H9 (cell line): ENCODE data around the gene THEM5. TPM values are rescaled to one million over a fixed set of nuclear protein-coding genes. Genes with fewer than 3 reads are reported as not detected.

Experiments used
- DNase-seq: peaks from one replicate; pipeline ENCODE4 v3.0.0-alpha.2; 2017
- H2AFZ ChIP-seq: one replicate; pipeline ENCODE4 v1.6.1; 2013; ENCODE audit warnings: mild to moderate bottlenecking, low read length, control low read depth, moderate library complexity
- H2AK5ac ChIP-seq: 2 replicates; pipeline ENCODE4 v1.6.1; 2013; ENCODE audit warnings: low read length, control low read depth, mixed read lengths; ENCODE audit not compliant: insufficient read length
- H2BK120ac ChIP-seq: one replicate; pipeline ENCODE4 v1.6.1; 2013; ENCODE audit warnings: low read depth, mild to moderate bottlenecking, low read length, control low read depth, inconsistent platforms; ENCODE audit not compliant: poor library complexity, severe bottlenecking
- H2BK12ac ChIP-seq: 2 replicates; pipeline ENCODE4 v1.6.1; 2013; ENCODE audit warnings: low read length, control low read depth, mixed read lengths, low read depth; ENCODE audit not compliant: insufficient read length
- H2BK15ac ChIP-seq: 2 replicates; pipeline ENCODE4 v1.6.1; 2013; ENCODE audit warnings: low read depth, low read length, control low read depth
- H2BK20ac ChIP-seq: one replicate; pipeline ENCODE4 v1.6.1; 2013; ENCODE audit warnings: low read depth, mild to moderate bottlenecking, low read length, control low read depth, inconsistent platforms; ENCODE audit not compliant: poor library complexity, severe bottlenecking
- H2BK5ac ChIP-seq: 2 replicates; pipeline ENCODE4 v1.6.1; 2013; ENCODE audit warnings: low read length, control low read depth, mixed read lengths; ENCODE audit not compliant: insufficient read length
- H3K14ac ChIP-seq: 2 replicates; pipeline ENCODE4 v1.6.1; 2013; ENCODE audit warnings: low read length, control low read depth; ENCODE audit not compliant: insufficient read depth
- H3K18ac ChIP-seq: 2 replicates; pipeline ENCODE4 v1.6.1; 2013; ENCODE audit warnings: low read depth, mild to moderate bottlenecking, mixed read lengths, low read length, control low read depth; ENCODE audit not compliant: insufficient read length
- H3K23ac ChIP-seq: 2 replicates; pipeline ENCODE4 v1.6.1; 2013; ENCODE audit warnings: low read length, control low read depth, mixed read lengths, low read depth; ENCODE audit not compliant: insufficient read length
- H3K23me2 ChIP-seq: 2 replicates; pipeline ENCODE4 v1.6.1; 2013; ENCODE audit warnings: low read depth, mild to moderate bottlenecking, mixed read lengths, low read length, control low read depth; ENCODE audit not compliant: insufficient read length, poor library complexity, severe bottlenecking
- H3K27ac ChIP-seq: 2 replicates; pipeline ENCODE4 v1.5.1; 2013; ENCODE audit warnings: low read length, control low read depth, mixed read lengths, low read depth; ENCODE audit not compliant: insufficient read length
- H3K27me3 ChIP-seq: 2 replicates; pipeline ENCODE4 v1.6.1; 2013; ENCODE audit warnings: low read length, control low read depth, inconsistent platforms; ENCODE audit not compliant: insufficient read depth
- H3K4ac ChIP-seq: 2 replicates; pipeline ENCODE4 v1.6.1; 2013; ENCODE audit warnings: low read depth, mild to moderate bottlenecking, control low read depth, inconsistent platforms, low read length, moderate library complexity
- H3K4me1 ChIP-seq: 2 replicates; pipeline ENCODE4 v1.6.1; 2013; ENCODE audit warnings: low read length, control low read depth, inconsistent platforms; ENCODE audit not compliant: insufficient read depth
- H3K4me2 ChIP-seq: 2 replicates; pipeline ENCODE4 v1.6.1; 2013; ENCODE audit warnings: low read length, control low read depth, mixed read lengths; ENCODE audit not compliant: insufficient read length, insufficient read depth
- H3K56ac ChIP-seq: 2 replicates; pipeline ENCODE4 v1.6.1; 2013; ENCODE audit warnings: low read depth, mild to moderate bottlenecking, mixed read lengths, low read length, control low read depth; ENCODE audit not compliant: insufficient read length
- H3K79me1 ChIP-seq: 2 replicates; pipeline ENCODE4 v1.6.1; 2013; ENCODE audit warnings: low read depth, mild to moderate bottlenecking, moderate library complexity, low read length, control low read depth, inconsistent platforms; ENCODE audit not compliant: insufficient read depth, poor library complexity, severe bottlenecking
- H3K79me2 ChIP-seq: 2 replicates; pipeline ENCODE4 v1.6.1; 2013; ENCODE audit warnings: low read length, control low read depth, inconsistent platforms; ENCODE audit not compliant: insufficient read depth
- H3K9ac ChIP-seq: 2 replicates; pipeline ENCODE4 v1.6.1; 2013; ENCODE audit warnings: low read length, control low read depth, mixed read lengths; ENCODE audit not compliant: insufficient read length; ENCODE audit errors: extremely low read depth
- H3K9me3 ChIP-seq: one replicate; pipeline ENCODE4 v1.6.1; 2013; ENCODE audit warnings: low read depth, low read length, inconsistent platforms; ENCODE audit not compliant: control insufficient read depth
- H3T11ph ChIP-seq: one replicate; pipeline ENCODE4 v1.6.1; 2013; ENCODE audit warnings: mild to moderate bottlenecking, low read length, control low read depth, inconsistent platforms
- H4K20me1 ChIP-seq: one replicate; pipeline ENCODE4 v1.6.1; 2013; ENCODE audit not compliant: control insufficient read depth, insufficient read length, insufficient read depth
- H4K5ac ChIP-seq: 2 replicates; pipeline ENCODE4 v1.6.1; 2013; ENCODE audit warnings: low read depth, mild to moderate bottlenecking, mixed read lengths, low read length, control low read depth; ENCODE audit not compliant: insufficient read length
- H4K8ac ChIP-seq: replicated peaks from 2 replicates; pipeline ENCODE4 v1.6.1; 2013; ENCODE audit warnings: low read length, control low read depth, mixed read lengths, low read depth; ENCODE audit not compliant: insufficient read length
- H4K91ac ChIP-seq: 2 replicates; pipeline ENCODE4 v1.6.1; 2013; ENCODE audit warnings: low read depth, mild to moderate bottlenecking, moderate library complexity, mixed read lengths, low read length, control low read depth; ENCODE audit not compliant: insufficient read length
- H3K27ac Mint-ChIP-seq, 3 experiments: 2 replicates in 2 of 3; 3 replicates in 1 of 3; pipeline ENCODE4 v1.8.0; 2020 to 2021; ENCODE audit warnings: mixed read lengths in 3 of 3, mild to moderate bottlenecking in 1 of 3, moderate library complexity in 1 of 3
- H3K27me3 Mint-ChIP-seq: 2 replicates; pipeline ENCODE4 v1.8.0; 2021; ENCODE audit warnings: low read depth, mild to moderate bottlenecking, moderate library complexity, mixed read lengths
- H3K36me3 Mint-ChIP-seq, 3 experiments: 2 replicates in 2 of 3; 3 replicates in 1 of 3; pipeline ENCODE4 v1.8.0; 2020 to 2021; ENCODE audit warnings: low read depth in 3 of 3, mixed read lengths in 3 of 3; ENCODE audit not compliant: insufficient read depth in 1 of 3
- H3K4me1 Mint-ChIP-seq, 2 experiments: 2 replicates each; pipeline ENCODE4 v1.8.0; 2020; ENCODE audit warnings: mixed read lengths in 2 of 2
- H3K4me3 Mint-ChIP-seq, 2 experiments: 2 replicates in 1 of 2; 3 replicates in 1 of 2; pipeline ENCODE4 v1.8.0; 2020 to 2021; ENCODE audit warnings: mild to moderate bottlenecking in 2 of 2, mixed read lengths in 2 of 2, moderate library complexity in 1 of 2
- H3K9me3 Mint-ChIP-seq, 2 experiments: 2 replicates in 1 of 2; 3 replicates in 1 of 2; pipeline ENCODE4 v1.8.0; 2020; ENCODE audit warnings: mild to moderate bottlenecking in 2 of 2, mixed read lengths in 2 of 2, moderate library complexity in 1 of 2
- WGBS: extraction: QIAGEN DNeasy Blood & Tissue Kit; methylation state at CpG from one replicate; pipeline ENCODE4 v1.1.7; 2013; ENCODE audit warnings: missing lambda C conversion rate, low lambda C conversion rate, mixed read lengths; ENCODE audit not compliant: insufficient read length; ENCODE audit errors: extremely low coverage; 5-methylcytosine and 5-hydroxymethylcytosine counted together
- total RNA-seq: library from RNA; stranded (reverse); gene quantifications from 2 replicates; pipeline ENCODE4 v1.2.1, GENCODE V29; 2021
- TF ChIP-seq, protein P1 (sequence below): fragments of 200-600 bp; sonication (generic); conservative IDR thresholded peaks from 3 replicates; pipeline ENCODE4 v1.8.0; 2021; ENCODE audit warnings: antibody characterized with exemption, mild to moderate bottlenecking

Gene THEM5
- total RNA-seq, 1 experiment from 2014 or later, result not detected

DNA sequence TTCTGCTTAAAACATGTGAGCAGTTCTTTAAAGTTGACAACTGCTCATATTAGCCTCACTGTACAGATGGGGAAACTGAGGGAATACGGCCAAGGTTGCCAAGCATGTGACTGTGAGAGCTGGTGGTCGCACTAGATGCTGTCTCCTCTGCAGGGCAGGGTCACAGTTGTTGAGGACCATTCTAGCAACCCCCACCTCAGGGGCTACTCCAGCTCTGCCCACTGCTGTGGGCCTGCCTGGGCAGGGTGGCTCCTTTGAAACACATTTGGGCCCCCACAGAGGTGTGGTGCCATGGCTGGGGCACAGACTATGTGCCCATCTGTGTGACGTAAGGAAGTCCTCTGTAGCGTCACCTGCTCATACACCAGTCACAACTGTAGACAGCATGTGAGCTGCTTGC, 779 bp downstream of the THEM5 start:
- H4K91ac ChIP-seq, result no peak overlapping the region
- no peak overlapping the region for H2BK20ac ChIP-seq
- H3K14ac ChIP-seq, result no peak overlapping the region
- peaks cover 2 to 5% of the 10 kb centered on the region in 2 experiments for H3K4me1 Mint-ChIP-seq
- no peak overlapping the region for H3K56ac ChIP-seq
- peaks cover 80% of the 10 kb centered on the region for H3K27me3 Mint-ChIP-seq
- no peak overlapping the region for H4K8ac ChIP-seq
- no peaks in the 10 kb centered on the region for H3K9me3 Mint-ChIP-seq
- no peak overlapping the region for H3K4ac ChIP-seq
- no peak overlapping the region for H3K23ac ChIP-seq
- no peak overlapping the region for H3K4me2 ChIP-seq
- H2BK120ac ChIP-seq, result no peak overlapping the region
- no peaks in the 10 kb centered on the region for H4K20me1 ChIP-seq
- TF ChIP-seq, protein P1, sequence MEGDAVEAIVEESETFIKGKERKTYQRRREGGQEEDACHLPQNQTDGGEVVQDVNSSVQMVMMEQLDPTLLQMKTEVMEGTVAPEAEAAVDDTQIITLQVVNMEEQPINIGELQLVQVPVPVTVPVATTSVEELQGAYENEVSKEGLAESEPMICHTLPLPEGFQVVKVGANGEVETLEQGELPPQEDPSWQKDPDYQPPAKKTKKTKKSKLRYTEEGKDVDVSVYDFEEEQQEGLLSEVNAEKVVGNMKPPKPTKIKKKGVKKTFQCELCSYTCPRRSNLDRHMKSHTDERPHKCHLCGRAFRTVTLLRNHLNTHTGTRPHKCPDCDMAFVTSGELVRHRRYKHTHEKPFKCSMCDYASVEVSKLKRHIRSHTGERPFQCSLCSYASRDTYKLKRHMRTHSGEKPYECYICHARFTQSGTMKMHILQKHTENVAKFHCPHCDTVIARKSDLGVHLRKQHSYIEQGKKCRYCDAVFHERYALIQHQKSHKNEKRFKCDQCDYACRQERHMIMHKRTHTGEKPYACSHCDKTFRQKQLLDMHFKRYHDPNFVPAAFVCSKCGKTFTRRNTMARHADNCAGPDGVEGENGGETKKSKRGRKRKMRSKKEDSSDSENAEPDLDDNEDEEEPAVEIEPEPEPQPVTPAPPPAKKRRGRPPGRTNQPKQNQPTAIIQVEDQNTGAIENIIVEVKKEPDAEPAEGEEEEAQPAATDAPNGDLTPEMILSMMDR, result no peak
- peaks cover 4% of the 10 kb centered on the region; the same call in 1 of the 2 replicates for H3K27me3 ChIP-seq
- no peak overlapping the region for H3T11ph ChIP-seq
- H3K23me2 ChIP-seq, result no peaks in the 10 kb centered on the region
- H3K18ac ChIP-seq, result no peak overlapping the region
- H3K27ac Mint-ChIP-seq, result no peak overlapping the region
- no peak overlapping the region for H2AK5ac ChIP-seq
- H2BK5ac ChIP-seq, result no peak overlapping the region
- no peaks in the 10 kb centered on the region for H3K4me1 ChIP-seq
- H2BK12ac ChIP-seq, result no peak overlapping the region
- no peaks in the 10 kb centered on the region for H3K79me2 ChIP-seq
- no peak overlapping the region for H4K5ac ChIP-seq
- no peak for DNase-seq
- no peak overlapping the region for H3K4me3 Mint-ChIP-seq
- no peak overlapping the region for H3K27ac ChIP-seq
- no CpG with 5 or more reads among the region's 4 CpGs for WGBS
- H2AFZ ChIP-seq, result no peak overlapping the region
- no peaks in the 10 kb centered on the region for H3K79me1 ChIP-seq
- 0 out of 7 replicates have a peak, but pooled peaks cover 0 to 2% (median 0%) of the 10 kb centered on the region in 3 experiments for H3K36me3 Mint-ChIP-seq
- H3K9me3 ChIP-seq, result no peaks in the 10 kb centered on the region
- H2BK15ac ChIP-seq, result no peak overlapping the region
- no peak overlapping the region for H3K9ac ChIP-seq
